Activated CD8-positive, alpha-beta memory T cell treated with anti-CD3 and anti-CD28 coated beads, Interleukin-2, amount 50 U/mL, for 24 hours (primary cell): ENCODE data around the gene CTAGE9.
"Not testable (repeated sequence)": the region's sequence is repeated elsewhere in the genome, so short reads cannot be mapped to it uniquely, and the experiment has no call there.

Source experiments
- DNase-seq: peaks from one replicate; pipeline ENCODE4 v3.0.0-alpha.2; 2020; ENCODE audit errors: extremely low read depth

CTAGE9 gene

GRCh38 chr6:131729550-131729949 is 18.7 kb upstream of the CTAGE9 start:
- DNase-seq = no peak

GRCh38 chr6:131728296-131728939 is 17.6 kb upstream of the CTAGE9 start:
- DNase-seq = no peak

- DNase-seq = no peak
These were observed 17.1 kb upstream of the CTAGE9 start for GRCh38 chr6:131727868-131728267.

DNA sequence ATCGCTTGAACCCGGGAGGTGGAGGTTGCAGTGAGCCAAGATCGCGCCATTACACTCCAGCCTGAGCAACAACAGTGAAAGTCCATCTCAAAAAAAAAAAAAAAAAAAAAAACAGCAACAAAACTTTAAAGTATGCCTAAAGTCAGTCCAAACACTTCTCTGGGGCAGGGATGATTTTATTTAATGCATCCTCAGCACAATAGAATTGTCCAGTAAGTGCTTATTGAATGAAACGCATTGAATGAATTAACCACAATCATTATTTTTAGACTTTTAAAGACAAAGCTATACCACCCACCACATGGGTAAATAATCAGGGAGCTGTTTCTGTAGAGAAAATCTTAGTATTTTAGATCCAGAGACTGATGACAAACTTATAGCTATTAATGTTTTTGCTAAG is 16.6 kb upstream of the CTAGE9 start:
- DNase-seq = no peak

- DNase-seq = no peak
These were observed 13.3 kb upstream of the CTAGE9 start for GRCh38 chr6:131724114-131724513.

GRCh38 chr6:131721161-131721560 is 10.3 kb upstream of the CTAGE9 start:
- DNase-seq = no peak

- DNase-seq = no peak
These were observed 7.2 kb upstream of the CTAGE9 start for GRCh38 chr6:131717836-131718542.

- DNase-seq = not testable (repeated sequence)
These were observed 4.8 kb upstream of the CTAGE9 start for GRCh38 chr6:131715567-131715966.

DNA sequence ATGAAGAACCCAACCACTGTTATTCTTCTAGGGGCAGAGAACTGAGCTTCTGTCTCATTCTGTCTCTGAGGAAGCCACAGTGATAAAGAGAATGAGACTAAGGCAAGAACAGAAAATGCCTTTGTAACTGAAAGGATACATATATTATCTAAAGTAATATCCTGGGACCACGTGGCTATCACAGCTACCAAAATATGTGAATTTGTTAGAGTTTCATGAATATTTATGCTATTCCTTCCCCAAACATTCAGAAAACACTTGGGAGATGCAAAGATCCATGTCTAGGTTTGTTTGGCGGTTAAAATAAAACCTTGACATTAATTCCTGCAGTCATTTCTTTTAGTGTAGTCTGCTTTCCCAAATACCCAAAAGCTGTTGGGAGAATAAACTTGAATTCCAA is 6.9 kb downstream of the CTAGE9 start:
- DNase-seq = not testable (repeated sequence)

DNA sequence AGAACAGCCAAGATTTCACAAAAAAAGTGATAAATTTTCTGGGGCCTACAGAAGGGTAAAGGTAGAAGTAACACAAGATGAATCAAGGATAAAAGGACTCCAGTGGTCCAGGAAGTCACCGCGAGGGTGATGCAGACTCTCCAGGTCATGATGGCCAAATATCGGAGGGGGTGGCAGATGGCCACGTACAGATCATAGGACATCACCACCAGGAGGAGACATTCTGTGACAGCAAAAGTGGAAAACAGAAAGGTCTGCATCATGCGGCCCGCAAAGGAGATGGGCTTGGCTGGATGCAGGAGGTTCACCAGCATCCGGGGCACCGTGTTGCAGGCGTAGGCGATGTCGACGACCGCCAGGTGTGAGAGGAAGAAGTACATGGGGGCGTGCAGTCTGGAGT is 10.0 kb downstream of the CTAGE9 start:
- DNase-seq = not testable (repeated sequence)

GRCh38 chr6:131696956-131697355 is 13.9 kb downstream of the CTAGE9 start:
- no peak for DNase-seq

GRCh38 chr6:131694832-131695426 is 15.9 kb downstream of the CTAGE9 start:
- no peak for DNase-seq

- no peak for DNase-seq
These were observed 17.4 kb downstream of the CTAGE9 start for GRCh38 chr6:131693384-131693783.

- DNase-seq = no peak
These were observed 18.2 kb downstream of the CTAGE9 start for GRCh38 chr6:131692589-131692988.

DNA sequence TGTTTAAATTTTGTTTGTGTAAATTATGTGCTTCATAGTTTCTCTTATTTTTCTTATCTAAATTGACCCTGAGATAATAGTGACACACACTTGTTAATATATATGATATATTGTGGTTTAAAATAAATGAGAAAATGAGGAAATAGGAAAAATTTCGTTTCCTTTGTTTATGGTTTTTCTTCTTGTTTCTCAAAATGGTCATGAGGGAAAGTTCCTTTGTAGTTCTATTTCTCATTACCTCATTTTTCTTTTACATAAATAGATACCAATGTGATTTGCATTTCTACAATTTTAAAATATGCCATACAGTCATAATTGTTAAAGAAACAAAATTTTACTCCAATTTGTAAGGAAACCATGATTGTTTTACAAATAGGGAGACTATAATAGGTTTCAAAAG is 18.8 kb downstream of the CTAGE9 start:
- no peak for DNase-seq

DNA sequence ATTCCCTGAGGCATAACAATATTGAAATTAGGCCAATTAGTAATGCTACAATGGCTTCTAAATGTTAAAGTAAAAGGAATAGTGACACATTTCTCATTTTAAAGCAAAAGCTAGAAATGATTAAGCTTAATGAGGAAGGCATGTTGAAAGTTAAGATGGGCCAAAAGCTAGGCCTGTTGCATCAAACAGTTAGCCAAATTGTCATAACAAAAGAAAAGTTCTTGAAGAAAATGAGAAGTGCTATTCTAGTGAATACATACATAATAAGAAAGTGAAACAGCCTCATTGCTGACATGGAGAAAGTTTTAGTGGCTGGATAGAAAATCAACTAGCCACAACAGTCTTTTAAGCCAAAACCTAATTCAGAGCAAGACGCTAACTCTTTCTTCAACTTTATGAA is 22.5 kb downstream of the CTAGE9 start:
- no peak for DNase-seq

DNA sequence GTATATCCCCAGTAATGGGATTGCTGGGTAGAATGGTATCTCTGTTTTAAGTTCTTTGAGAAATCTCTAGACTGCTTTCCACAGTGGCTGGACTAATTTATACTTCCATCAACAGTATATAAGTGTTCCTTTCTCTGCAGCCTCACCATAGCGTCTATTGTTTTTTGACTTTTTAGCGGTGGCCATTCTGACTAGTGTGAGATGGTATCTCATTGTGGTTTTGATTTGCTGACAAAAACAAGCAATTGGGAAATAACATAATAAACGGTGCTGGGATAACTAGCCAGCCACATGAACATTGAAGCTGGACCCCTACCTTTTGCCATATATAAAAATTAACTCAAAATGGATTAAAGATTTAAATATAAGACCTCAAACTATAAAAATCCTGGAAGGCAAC is 23.8 kb downstream of the CTAGE9 start:
- DNase-seq = no peak

DNA sequence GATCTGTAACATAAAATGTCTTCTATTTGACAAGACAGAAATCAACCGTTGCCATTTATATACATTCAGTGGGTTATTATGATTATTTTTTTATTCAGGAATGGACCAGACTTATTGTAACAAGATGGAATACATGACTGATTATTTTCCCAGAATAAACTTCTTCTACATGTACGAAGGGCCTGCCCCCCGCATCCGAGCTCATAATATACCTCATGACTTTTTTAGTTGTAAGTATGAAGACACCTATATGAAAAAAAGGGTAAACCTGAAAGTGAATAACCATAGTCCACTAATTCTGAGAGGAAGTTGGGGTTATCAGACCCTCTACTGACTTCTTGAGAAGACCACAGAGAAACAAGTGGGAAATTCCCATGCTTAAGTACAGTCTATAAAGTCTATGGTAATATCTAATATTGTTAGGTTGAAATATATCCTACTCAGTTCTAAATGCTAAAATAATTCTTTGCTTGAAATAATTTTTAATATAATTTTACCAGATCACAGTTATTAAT is 25.5 kb downstream of the CTAGE9 start:
- no peak for DNase-seq

- no peak for DNase-seq
These were observed 27.3 kb downstream of the CTAGE9 start for GRCh38 chr6:131683479-131683878.

- DNase-seq = no peak
These were observed 28.4 kb downstream of the CTAGE9 start for GRCh38 chr6:131682442-131682841.

- no peak for DNase-seq
These were observed 29.2 kb downstream of the CTAGE9 start for GRCh38 chr6:131681585-131681984.

- DNase-seq = no peak
These were observed 29.9 kb downstream of the CTAGE9 start for GRCh38 chr6:131680868-131681267.

DNA sequence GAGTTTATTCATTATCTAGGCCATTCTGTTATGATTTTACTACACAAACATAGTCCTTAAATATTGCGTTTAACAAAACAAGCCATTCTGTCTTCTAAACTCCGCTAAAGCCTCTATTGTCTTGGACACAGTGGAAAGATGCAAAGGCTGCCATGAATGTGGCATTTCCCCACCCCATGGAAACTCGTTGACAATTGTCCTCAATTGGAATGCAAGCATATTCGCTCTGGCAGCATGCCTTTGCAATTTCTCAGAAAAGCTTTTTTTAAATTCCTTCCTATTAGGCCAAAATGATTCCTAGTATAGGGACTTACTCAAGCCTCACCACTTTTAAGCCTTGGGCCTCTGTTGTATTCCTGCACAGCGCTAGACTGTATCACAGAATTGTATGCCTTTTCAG is 32.4 kb downstream of the CTAGE9 start:
- DNase-seq = no peak
